Transverse colon (tissue), 4 donors: ENCODE results near the gene PC. TPM values are rescaled to one million over a fixed set of nuclear protein-coding genes. Genes with fewer than 3 reads are reported as not detected.
"Not testable (repeated sequence)": the region's sequence is repeated elsewhere in the genome, so short reads cannot be mapped to it uniquely, and the experiment has no call there.

ENCODE experiments used
- DNase-seq: peaks from one replicate; pipeline ENCODE4 v3.0.0-alpha.2; 2019
- H3K27ac ChIP-seq, 4 donors: fragments of 200-600 bp; sonication (generic); 2 replicates each; pipeline ENCODE4 v1.5.1; 2016 to 2018; ENCODE audit warnings: inconsistent platforms in 4 of 4
- H3K27me3 ChIP-seq: fragments of 200-600 bp; sonication (generic); 2 replicates; pipeline ENCODE4 v1.5.1; 2017; ENCODE audit warnings: inconsistent platforms
- H3K36me3 ChIP-seq, 4 donors: fragments of 200-600 bp; sonication (generic); 2 replicates each; pipeline ENCODE4 v1.5.1; 2017 to 2019; ENCODE audit warnings: inconsistent platforms in 4 of 4
- H3K4me1 ChIP-seq, 4 donors: fragments of 200-600 bp; sonication (generic); 2 replicates each; pipeline ENCODE4 v1.5.1; 2017 to 2020; ENCODE audit warnings: inconsistent platforms in 4 of 4
- H3K4me3 ChIP-seq, 4 donors: fragments of 200-600 bp; sonication (generic); 1 replicate in 1 of 4; 2 replicates in 3 of 4; pipeline versions ENCODE4 v1.5.1 to v1.6.1; 2017 to 2019; ENCODE audit warnings: inconsistent platforms in 4 of 4
- H3K9me3 ChIP-seq, 2 donors: fragments of 200-600 bp; sonication (generic); 2 replicates each; pipeline ENCODE4 v1.5.1; 2017 to 2019; ENCODE audit warnings: inconsistent platforms in 2 of 2
- CTCF ChIP-seq, 5 experiments: fragments of 200-600 bp in 3 of 5; fragments of 450-650 bp in 2 of 5; sonication (generic) in 3 of 5; IDR thresholded peaks; 1 replicate in 2 of 5; 2 replicates in 3 of 5; pipeline ENCODE4 v1.5.1; 2016 to 2017; ENCODE audit warnings: antibody characterized with exemption in 5 of 5, inconsistent platforms in 3 of 5, mild to moderate bottlenecking in 2 of 5, moderate library complexity in 1 of 5
- EP300 ChIP-seq: sonication (generic); formaldehyde crosslinking; IDR thresholded peaks from one replicate; pipeline ENCODE4 v1.6.1; 2017; ENCODE audit warnings: antibody characterized with exemption, low read depth
- POLR2A ChIP-seq: fragments of 450-650 bp; IDR thresholded peaks from one replicate; pipeline ENCODE4 v1.6.1; 2016; ENCODE audit warnings: antibody characterized with exemption, mild to moderate bottlenecking, moderate library complexity
- POLR2AphosphoS5 ChIP-seq, 3 donors: sonication (generic); formaldehyde crosslinking; IDR thresholded peaks; one replicate each; pipeline ENCODE4 v1.6.1; 2016; ENCODE audit warnings: antibody characterized with exemption in 3 of 3
- WGBS, 2 donors: methylation state at CpG; one replicate each; pipeline ENCODE4 v1.1.5; 2018; ENCODE audit warnings: low coverage in 1 of 2; 5-methylcytosine and 5-hydroxymethylcytosine counted together
- in situ Hi-C, 4 donors: fragments of 200-750 bp; cut with MboI; loops; one replicate each; pipeline versions ENCODE4 v1.15.0 to v1.15.1; 2017; ENCODE audit warnings: low sequenced_read_pairs in 3 of 4, low pct_ligation_motif_present in 1 of 4, low pct_unique_long_range_greater_than_20kb in 1 of 4
- intact Hi-C: fragments of 100-400 bp; cut with DNase I; formaldehyde crosslinking; loops from one replicate; pipeline ENCODE4 v1.15.1; 2023; ENCODE audit warnings: low total_unique reads
- total RNA-seq, 4 donors: library from RNA; depleted of rRNA; stranded (reverse); fragments of >200 nt; gene quantifications; one replicate each; pipeline ENCODE4 v1.1.0, GENCODE V29; 2016

PC gene
- total RNA-seq, 4 donors from 2014 or later, result 14.9 to 246 (median 38.1) TPM

GRCh38 chr11:66834539-66834845 lies 123.7 kb downstream of the PC start:
- intact Hi-C loops, result loop anchor here (5.0 to 10.0 kb wide), 2 partner anchors 137 to 280 kb away; no protein-coding TSS in a partner anchor
- no peaks in the 10 kb centered on the region for H3K36me3 ChIP-seq
- no peaks in the 10 kb centered on the region for H3K9me3 ChIP-seq
- in situ Hi-C loops, result loop anchor here (5.0 to 25.0 kb wide), 6 partner anchors 137 to 422 kb away; partner anchors contain the start of genes CTSF (in 1 of the 4) and NPAS4 (in 1 of the 4)
- H3K4me1 ChIP-seq, result no peaks in the 10 kb centered on the region
- no peak overlapping the region for H3K4me3 ChIP-seq
- DNase-seq, result no peak
- 56 to 61% methylated on average over 4 of the region's 4 CpGs for whole genome bisulfite sequencing, 2 donors
- H3K27me3 ChIP-seq, result no peaks in the 10 kb centered on the region
- H3K27ac ChIP-seq, result no peak overlapping the region
- TF ChIP-seq POLR2A (no peak), EP300 (no peak), CTCF (IDR thresholded peaks at IDR 0.05) (no peak), POLR2AphosphoS5 (IDR thresholded peaks at IDR 0.05) (no peak)

GRCh38 chr11:66824573-66824972 lies 133.6 kb downstream of the PC start:
- H3K4me3 ChIP-seq, H3K27me3 ChIP-seq, H3K27ac ChIP-seq, H3K4me1 ChIP-seq, H3K36me3 ChIP-seq, intact Hi-C loops, H3K9me3 ChIP-seq, DNase-seq, in situ Hi-C loops: not testable (repeated sequence)
- 94 to 98% methylated on average over 2 to 4 of the region's 4 CpGs for WGBS, 2 donors

- Histone ChIP-seq H3K9me3 (no peaks in the 10 kb centered on the region), H3K36me3 (no peaks in the 10 kb centered on the region), H3K27me3 (no peaks in the 10 kb centered on the region), H3K4me1 (no peaks in the 10 kb centered on the region), H3K27ac (no peak overlapping the region), H3K4me3 (no peak overlapping the region)
- intact Hi-C loops (no loop called here), in situ Hi-C loops (no loop called here)
- no peak for DNase-seq
- TF ChIP-seq POLR2A (no peak), CTCF (IDR thresholded peaks at IDR 0.05) (no peak), EP300 (no peak), POLR2AphosphoS5 (IDR thresholded peaks at IDR 0.05) (no peak)
- 93 to 98% methylated on average over 3 to 4 of the region's 4 CpGs for WGBS, 2 donors
Observed at GRCh38 chr11:66823700-66824099, 134.5 kb downstream of the PC start.

- H3K36me3 ChIP-seq, result no peaks in the 10 kb centered on the region
- in situ Hi-C loops (no loop called here), intact Hi-C loops (no loop called here)
- H3K9me3 ChIP-seq, result no peaks in the 10 kb centered on the region
- H3K4me1 ChIP-seq, result no peaks in the 10 kb centered on the region
- no peak overlapping the region for H3K4me3 ChIP-seq
- H3K27me3 ChIP-seq, result no peaks in the 10 kb centered on the region
- no peak for TF ChIP-seq EP300
- no peak for TF ChIP-seq POLR2A
- no peak for TF ChIP-seq POLR2AphosphoS5 (IDR thresholded peaks at IDR 0.05)
- TF ChIP-seq CTCF (IDR thresholded peaks at IDR 0.05), result no peak
- WGBS, 2 donors, result 81 to 100% methylated on average over 1 to 3 of the region's 3 CpGs
- DNase-seq, result no peak
- H3K27ac ChIP-seq, result no peak overlapping the region
Observed at GRCh38 chr11:66820901-66821300, 137.3 kb downstream of the PC start.

GRCh38 chr11:66820381-66820780 lies 137.8 kb downstream of the PC start:
- no peak overlapping the region for H3K27ac ChIP-seq
- intact Hi-C loops, result no loop called here
- no peaks in the 10 kb centered on the region for H3K27me3 ChIP-seq
- no peaks in the 10 kb centered on the region for H3K4me1 ChIP-seq
- TF ChIP-seq CTCF (IDR thresholded peaks at IDR 0.05) (no peak), POLR2AphosphoS5 (IDR thresholded peaks at IDR 0.05) (no peak), POLR2A (no peak), EP300 (no peak)
- H3K36me3 ChIP-seq, result no peaks in the 10 kb centered on the region
- H3K9me3 ChIP-seq, result no peaks in the 10 kb centered on the region
- DNase-seq, result no peak
- no peak overlapping the region for H3K4me3 ChIP-seq
- in situ Hi-C loops, result no loop called here
- 81% methylated on average over 3 of the region's 3 CpGs; no CpG with 5 or more reads in 1 of the 2 donors for WGBS, 2 donors
